Panc1 (cell line): ENCODE results near the gene GRK1. TPM values are rescaled to one million over a fixed set of nuclear protein-coding genes. Genes with fewer than 3 reads are reported as not detected.

Experiments used
- ATAC-seq: fragments of 200-7000 bp; cut with Tn5 transposase; 2 replicates; pipeline ENCODE4 v1.9.1; 2020; ENCODE audit warnings: mild to moderate bottlenecking, moderate library complexity
- BruUV-seq: library from RNA; stranded (reverse); fragments of 400-500 nt; replicated peaks from 2 replicates; lab custom pipeline; 2021; lab: Mats Ljungman, UMichigan
- CTCF ChIA-PET: fragments of 300-600 bp; sonication (Branson Sonifier 250); formaldehyde crosslinking; loops from one replicate; lab custom pipeline; 2022; ENCODE audit warnings: antibody characterized with exemption; lab: Charles Lee
- POLR2A ChIA-PET: fragments of 300-600 bp; sonication (Branson Sonifier 250); formaldehyde crosslinking; loops from one replicate; lab custom pipeline; 2022; ENCODE audit warnings: antibody characterized with exemption; lab: Charles Lee
- DNase-seq: peaks from one replicate; pipeline ENCODE4 v3.0.0-alpha.2; 2010; ENCODE audit warnings: low read depth, low spot score
- H3K27ac ChIP-seq: 2 replicates; pipeline ENCODE4 v1.5.1; 2011; ENCODE audit warnings: mild to moderate bottlenecking, low read length, inconsistent platforms
- H3K27me3 ChIP-seq: fragments of 200-500 bp; sonication (Bioruptor generic); 2 replicates; pipeline ENCODE4 v1.6.0; 2014; ENCODE audit warnings: low read length, inconsistent platforms; ENCODE audit not compliant: control insufficient read depth, insufficient read depth
- H3K36me3 ChIP-seq: fragments of 200-500 bp; sonication (Bioruptor generic); 2 replicates; pipeline ENCODE4 v1.5.1; 2014; ENCODE audit warnings: inconsistent platforms, mild to moderate bottlenecking, low read length, moderate library complexity; ENCODE audit not compliant: control insufficient read depth, insufficient read depth
- H3K4me1 ChIP-seq: 2 replicates; pipeline ENCODE4 v1.5.1; 2011; ENCODE audit warnings: inconsistent platforms, mild to moderate bottlenecking, low read length, moderate library complexity; ENCODE audit not compliant: control insufficient read depth, insufficient read depth
- H3K4me3 ChIP-seq, 2 experiments: 2 replicates each; pipeline ENCODE4 v1.5.1; 2011 to 2012; ENCODE audit warnings: low read depth in 2 of 2, low read length in 2 of 2, mild to moderate bottlenecking in 2 of 2, inconsistent platforms in 1 of 2, moderate library complexity in 1 of 2
- H3K9me3 ChIP-seq: fragments of 200-500 bp; sonication (Bioruptor generic); 2 replicates; pipeline ENCODE4 v1.5.1; 2014; ENCODE audit warnings: low read depth, mild to moderate bottlenecking, inconsistent platforms, low read length, moderate library complexity; ENCODE audit not compliant: control insufficient read depth, insufficient read depth
- POLR2AphosphoS5 ChIP-seq: IDR thresholded peaks from 2 replicates; pipeline ENCODE4 v1.6.1; 2012; ENCODE audit warnings: mild to moderate bottlenecking, low read depth, low read length, moderate library complexity
- SIN3A ChIP-seq: IDR thresholded peaks from 2 replicates; pipeline ENCODE4 v1.6.1; 2012; ENCODE audit warnings: low read depth, mild to moderate bottlenecking, low read length, moderate library complexity, borderline replicate concordance; ENCODE audit not compliant: insufficient read depth
- TCF7L2 ChIP-seq: IDR thresholded peaks from 2 replicates; pipeline ENCODE4 v1.6.1; 2011; ENCODE audit warnings: mild to moderate bottlenecking, low read depth, low read length, inconsistent platforms
- in situ Hi-C: cut with HindIII; loops from 2 replicates; pipeline ENCODE4 v1.10.0; 2016; ENCODE audit warnings: low sequenced_read_pairs, low pct_unique_long_range_greater_than_20kb
- intact Hi-C: fragments of 100-400 bp; cut with micrococcal nuclease; formaldehyde crosslinking; loops from one replicate; pipeline ENCODE4 v1.10.0; 2022; ENCODE audit not compliant: unreplicated experiment
- total RNA-seq: library from RNA; stranded (reverse); gene quantifications from one replicate; pipeline ENCODE4 v1.2.1, GENCODE V29; 2021; ENCODE audit not compliant: unreplicated experiment
- TF ChIP-seq, protein P1 (sequence below): fragments of 450-650 bp; IDR thresholded peaks from 2 replicates; pipeline ENCODE4 v1.5.1; 2017; ENCODE audit warnings: mild to moderate bottlenecking
- TF ChIP-seq, protein P2 (sequence below), 2 experiments: IDR thresholded peaks; 2 replicates each; pipeline ENCODE4 v1.6.1; 2011 to 2012; ENCODE audit warnings: low read depth in 2 of 2, control low read depth in 1 of 2, low read length in 1 of 2, mild to moderate bottlenecking in 1 of 2, moderate library complexity in 1 of 2; ENCODE audit not compliant: insufficient read depth in 1 of 2

The GRK1 gene
- total RNA-seq, 1 experiment from 2014 or later = 1.8 TPM

DNA sequence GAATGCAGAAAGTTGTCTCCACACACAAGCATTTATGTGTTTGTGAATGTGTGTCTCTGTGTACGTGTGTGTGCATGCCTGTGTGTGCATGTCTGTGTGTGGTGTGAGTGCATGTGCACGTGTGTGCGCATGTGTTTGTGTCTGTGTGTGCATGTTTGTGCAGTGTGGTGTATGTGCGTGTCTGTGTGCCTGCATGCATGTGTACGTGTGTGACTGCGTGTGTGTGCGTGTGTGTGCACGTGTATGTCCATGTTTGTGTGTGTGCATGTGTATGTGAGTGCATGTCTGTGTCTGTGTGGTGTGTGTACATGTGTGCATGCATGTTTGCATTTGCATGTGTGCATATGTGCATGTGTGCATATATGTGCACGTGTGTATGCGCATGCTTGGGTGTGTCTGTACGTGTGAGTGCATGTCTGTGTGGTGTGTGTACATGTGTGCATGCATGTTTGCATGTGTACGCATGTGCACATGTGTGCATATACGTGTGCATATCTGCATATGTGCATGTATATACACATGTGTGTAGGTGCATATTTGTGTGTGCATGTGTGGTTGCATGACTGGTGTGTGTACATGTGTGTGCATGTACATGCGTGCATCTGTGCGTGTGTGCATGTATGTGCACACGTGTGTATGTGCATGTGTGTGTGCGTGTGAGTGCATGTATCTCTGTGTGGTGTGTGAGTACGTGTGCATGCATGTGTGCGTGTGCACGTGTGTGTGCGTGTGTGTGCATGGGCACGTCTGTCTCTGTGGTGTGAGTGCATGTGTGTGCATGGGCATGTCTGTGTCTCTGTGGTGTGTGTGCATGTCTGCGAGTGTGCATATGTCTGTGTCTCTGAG is 83.8 kb downstream of the GRK1 start:
- intact Hi-C loops = no loop called here
- ChIA-PET CTCF (no interaction called here), POLR2A (no interaction called here)
- DNase-seq (no peak), ATAC-seq (no peak)
- Histone ChIP-seq H3K9me3 (no peaks in the 10 kb centered on the region), H3K4me3 (no peak overlapping the region), H3K27me3 (no peaks in the 10 kb centered on the region), H3K27ac (no peak overlapping the region), H3K36me3 (no peaks in the 10 kb centered on the region), H3K4me1 (no peaks in the 10 kb centered on the region)
- TF ChIP-seq POLR2AphosphoS5 (no peak), TCF7L2 (no peak), SIN3A (no peak)
- TF ChIP-seq, protein P1, sequence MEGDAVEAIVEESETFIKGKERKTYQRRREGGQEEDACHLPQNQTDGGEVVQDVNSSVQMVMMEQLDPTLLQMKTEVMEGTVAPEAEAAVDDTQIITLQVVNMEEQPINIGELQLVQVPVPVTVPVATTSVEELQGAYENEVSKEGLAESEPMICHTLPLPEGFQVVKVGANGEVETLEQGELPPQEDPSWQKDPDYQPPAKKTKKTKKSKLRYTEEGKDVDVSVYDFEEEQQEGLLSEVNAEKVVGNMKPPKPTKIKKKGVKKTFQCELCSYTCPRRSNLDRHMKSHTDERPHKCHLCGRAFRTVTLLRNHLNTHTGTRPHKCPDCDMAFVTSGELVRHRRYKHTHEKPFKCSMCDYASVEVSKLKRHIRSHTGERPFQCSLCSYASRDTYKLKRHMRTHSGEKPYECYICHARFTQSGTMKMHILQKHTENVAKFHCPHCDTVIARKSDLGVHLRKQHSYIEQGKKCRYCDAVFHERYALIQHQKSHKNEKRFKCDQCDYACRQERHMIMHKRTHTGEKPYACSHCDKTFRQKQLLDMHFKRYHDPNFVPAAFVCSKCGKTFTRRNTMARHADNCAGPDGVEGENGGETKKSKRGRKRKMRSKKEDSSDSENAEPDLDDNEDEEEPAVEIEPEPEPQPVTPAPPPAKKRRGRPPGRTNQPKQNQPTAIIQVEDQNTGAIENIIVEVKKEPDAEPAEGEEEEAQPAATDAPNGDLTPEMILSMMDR = no peak
- TF ChIP-seq, protein P2, sequence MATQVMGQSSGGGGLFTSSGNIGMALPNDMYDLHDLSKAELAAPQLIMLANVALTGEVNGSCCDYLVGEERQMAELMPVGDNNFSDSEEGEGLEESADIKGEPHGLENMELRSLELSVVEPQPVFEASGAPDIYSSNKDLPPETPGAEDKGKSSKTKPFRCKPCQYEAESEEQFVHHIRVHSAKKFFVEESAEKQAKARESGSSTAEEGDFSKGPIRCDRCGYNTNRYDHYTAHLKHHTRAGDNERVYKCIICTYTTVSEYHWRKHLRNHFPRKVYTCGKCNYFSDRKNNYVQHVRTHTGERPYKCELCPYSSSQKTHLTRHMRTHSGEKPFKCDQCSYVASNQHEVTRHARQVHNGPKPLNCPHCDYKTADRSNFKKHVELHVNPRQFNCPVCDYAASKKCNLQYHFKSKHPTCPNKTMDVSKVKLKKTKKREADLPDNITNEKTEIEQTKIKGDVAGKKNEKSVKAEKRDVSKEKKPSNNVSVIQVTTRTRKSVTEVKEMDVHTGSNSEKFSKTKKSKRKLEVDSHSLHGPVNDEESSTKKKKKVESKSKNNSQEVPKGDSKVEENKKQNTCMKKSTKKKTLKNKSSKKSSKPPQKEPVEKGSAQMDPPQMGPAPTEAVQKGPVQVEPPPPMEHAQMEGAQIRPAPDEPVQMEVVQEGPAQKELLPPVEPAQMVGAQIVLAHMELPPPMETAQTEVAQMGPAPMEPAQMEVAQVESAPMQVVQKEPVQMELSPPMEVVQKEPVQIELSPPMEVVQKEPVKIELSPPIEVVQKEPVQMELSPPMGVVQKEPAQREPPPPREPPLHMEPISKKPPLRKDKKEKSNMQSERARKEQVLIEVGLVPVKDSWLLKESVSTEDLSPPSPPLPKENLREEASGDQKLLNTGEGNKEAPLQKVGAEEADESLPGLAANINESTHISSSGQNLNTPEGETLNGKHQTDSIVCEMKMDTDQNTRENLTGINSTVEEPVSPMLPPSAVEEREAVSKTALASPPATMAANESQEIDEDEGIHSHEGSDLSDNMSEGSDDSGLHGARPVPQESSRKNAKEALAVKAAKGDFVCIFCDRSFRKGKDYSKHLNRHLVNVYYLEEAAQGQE (IDR thresholded peaks at IDR 0.05; ENCODE audit: insufficient read depth in 1 of 2, low read depth in 2 of 2, low read length in 1 of 2) = no peak
- BruUV-seq = no TSS peak
- in situ Hi-C loops = no loop called here

DNA sequence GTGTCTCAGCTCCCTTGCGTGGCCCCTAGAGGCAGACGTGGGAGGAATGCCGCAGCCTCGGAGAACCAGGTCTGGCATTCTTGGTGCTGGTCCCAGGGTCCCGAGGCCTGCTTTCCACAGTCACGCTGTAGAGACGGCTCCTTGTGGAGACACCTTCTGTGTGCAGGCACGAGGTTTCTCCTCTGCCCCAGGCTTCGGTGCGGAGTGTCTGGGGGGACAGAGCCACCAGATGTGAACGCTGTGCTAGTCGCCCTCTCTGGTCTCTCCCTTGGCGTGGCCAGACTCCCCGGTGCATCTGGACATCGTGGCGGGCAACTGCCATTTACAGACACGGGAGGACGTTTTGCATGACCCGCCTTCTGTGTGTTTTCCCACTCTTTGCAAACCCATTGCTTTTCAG is 84.5 kb downstream of the GRK1 start:
- intact Hi-C loops = no loop called here

More for the DNA sequence above, 84.5 kb downstream of the GRK1 start:
- no peak overlapping the region for H3K4me3 ChIP-seq
- no peaks in the 10 kb centered on the region for H3K9me3 ChIP-seq
- no TSS peak for BruUV-seq
- no peaks in the 10 kb centered on the region for H3K36me3 ChIP-seq
- POLR2A ChIA-PET = no interaction called here
- H3K27me3 ChIP-seq = no peaks in the 10 kb centered on the region
- CTCF ChIA-PET = no interaction called here
- in situ Hi-C loops = no loop called here
- no peaks in the 10 kb centered on the region for H3K4me1 ChIP-seq
- DNase-seq (no peak), ATAC-seq (no peak)
- no peak overlapping the region for H3K27ac ChIP-seq
- TF ChIP-seq TCF7L2 (no peak), POLR2AphosphoS5 (no peak), SIN3A (no peak)
- TF ChIP-seq, protein P2 (IDR thresholded peaks at IDR 0.05; ENCODE audit: insufficient read depth in 1 of 2, low read depth in 2 of 2, low read length in 1 of 2) = no peak
- TF ChIP-seq, protein P1 = no peak
